T-cell (primary cell): ENCODE measurements around the gene CDC42EP1. TPM values are rescaled to one million over a fixed set of nuclear protein-coding genes. Genes with fewer than 3 reads are reported as not detected.
A peak's percentile ranks its signal among the peaks of the same experiment; 100 is the strongest.

Experiments
- ATAC-seq, 4 experiments: fragments of 200-7000 bp in 3 of 4; fragments of 150-1000 bp in 1 of 4; cut with Tn5 transposase; replicated peaks in 1 of 4; 1 replicate in 3 of 4; 2 replicates in 1 of 4; pipeline ENCODE4 v1.10.0; 2021; ENCODE audit warnings: moderate library complexity in 3 of 4, mild to moderate bottlenecking in 2 of 4, moderate number of reproducible peaks in 1 of 4
- CTCF ChIA-PET, 2 donors: fragments of 300-600 bp; sonication (Branson Sonifier 250); formaldehyde crosslinking; loops; one replicate each; lab custom pipeline; 2022; ENCODE audit warnings: antibody characterized with exemption in 2 of 2; lab: Charles Lee
- POLR2A ChIA-PET, 2 donors: fragments of 300-600 bp; sonication (Branson Sonifier 250); formaldehyde crosslinking; loops; one replicate each; lab custom pipeline; 2022; ENCODE audit warnings: antibody characterized with exemption in 2 of 2; lab: Charles Lee
- DNase-seq, 35 experiments: peaks; one replicate each; pipeline versions ENCODE4 v3.0.0 to v3.0.0-alpha.2; 2013 to 2023
- H3K27ac ChIP-seq: one replicate; pipeline ENCODE4 v1.5.1; 2013; ENCODE audit warnings: low read length
- H3K27me3 ChIP-seq, 2 experiments: replicated peaks in 1 of 2; 1 replicate in 1 of 2; 2 replicates in 1 of 2; pipeline versions ENCODE4 v1.6.1 to v1.7.0; 2013; ENCODE audit warnings: low read length in 1 of 2, mixed read lengths in 1 of 2; ENCODE audit not compliant: control insufficient read depth in 2 of 2, insufficient read depth in 2 of 2; ENCODE audit errors: extremely low read depth in 1 of 2
- H3K36me3 ChIP-seq, 2 donors: 1 replicate in 1 of 2; 2 replicates in 1 of 2; pipeline versions ENCODE4 v1.6.1 to v1.7.0; 2013; ENCODE audit warnings: low read length in 1 of 2; ENCODE audit not compliant: control insufficient read depth in 2 of 2, insufficient read depth in 1 of 2; ENCODE audit errors: extremely low read depth in 1 of 2
- H3K4me1 ChIP-seq, 2 experiments: 1 replicate in 1 of 2; 2 replicates in 1 of 2; pipeline versions ENCODE4 v1.6.1 to v1.7.0; 2013; ENCODE audit warnings: low read length in 2 of 2, mixed read lengths in 1 of 2; ENCODE audit not compliant: insufficient read depth in 2 of 2, control insufficient read depth in 1 of 2; ENCODE audit errors: extremely low read depth in 1 of 2
- H3K4me3 ChIP-seq, 2 donors: 1 replicate in 1 of 2; 2 replicates in 1 of 2; pipeline versions ENCODE4 v1.5.1 to v1.7.0; 2013; ENCODE audit warnings: mild to moderate bottlenecking in 2 of 2, low read length in 1 of 2, moderate library complexity in 1 of 2; ENCODE audit not compliant: control insufficient read depth in 1 of 2; ENCODE audit errors: extremely low read depth in 1 of 2
- H3K9me3 ChIP-seq: 2 replicates; pipeline ENCODE4 v1.7.0; 2013
- H3K27ac Mint-ChIP-seq, 2 donors: one replicate each; pipeline ENCODE4 v1.8.0; 2020 to 2021; ENCODE audit warnings: mild to moderate bottlenecking in 2 of 2, mixed read lengths in 2 of 2
- H3K27me3 Mint-ChIP-seq, 2 donors: one replicate each; pipeline ENCODE4 v1.8.0; 2021 to 2022; ENCODE audit warnings: mixed read lengths in 2 of 2
- H3K36me3 Mint-ChIP-seq: one replicate; pipeline ENCODE4 v1.8.0; 2021; ENCODE audit warnings: mixed read lengths
- H3K4me1 Mint-ChIP-seq, 3 donors: one replicate each; pipeline ENCODE4 v1.8.0; 2020 to 2022; ENCODE audit warnings: mixed read lengths in 3 of 3, mild to moderate bottlenecking in 1 of 3
- H3K4me3 Mint-ChIP-seq, 3 donors: one replicate each; pipeline ENCODE4 v1.8.0; 2020 to 2022; ENCODE audit warnings: mild to moderate bottlenecking in 3 of 3, mixed read lengths in 3 of 3, moderate library complexity in 3 of 3
- H3K9me3 Mint-ChIP-seq, 3 donors: one replicate each; pipeline ENCODE4 v1.8.0; 2020 to 2022; ENCODE audit warnings: mixed read lengths in 3 of 3
- WGBS: methylation state at CpG from one replicate; pipeline ENCODE4 v1.1.5; 2013; ENCODE audit warnings: missing lambda C conversion rate; ENCODE audit not compliant: insufficient coverage; 5-methylcytosine and 5-hydroxymethylcytosine counted together
- total RNA-seq, 35 experiments: library from RNA in 6 of 35; stranded (reverse) in 6 of 35; fragments of 120-200 nt in 1 of 35; gene quantifications; one replicate each; pipeline versions ENCODE4 v1.2.1 to v1.2.4 and lab custom pipeline; 2013 to 2026

The CDC42EP1 gene
- total RNA-seq, 5 donors from 2014 or later (not counting 1 experiment from before 2014, with no cell fraction given): 0.47 to 0.73 (median 0.62) TPM; not detected in 2

DNA sequence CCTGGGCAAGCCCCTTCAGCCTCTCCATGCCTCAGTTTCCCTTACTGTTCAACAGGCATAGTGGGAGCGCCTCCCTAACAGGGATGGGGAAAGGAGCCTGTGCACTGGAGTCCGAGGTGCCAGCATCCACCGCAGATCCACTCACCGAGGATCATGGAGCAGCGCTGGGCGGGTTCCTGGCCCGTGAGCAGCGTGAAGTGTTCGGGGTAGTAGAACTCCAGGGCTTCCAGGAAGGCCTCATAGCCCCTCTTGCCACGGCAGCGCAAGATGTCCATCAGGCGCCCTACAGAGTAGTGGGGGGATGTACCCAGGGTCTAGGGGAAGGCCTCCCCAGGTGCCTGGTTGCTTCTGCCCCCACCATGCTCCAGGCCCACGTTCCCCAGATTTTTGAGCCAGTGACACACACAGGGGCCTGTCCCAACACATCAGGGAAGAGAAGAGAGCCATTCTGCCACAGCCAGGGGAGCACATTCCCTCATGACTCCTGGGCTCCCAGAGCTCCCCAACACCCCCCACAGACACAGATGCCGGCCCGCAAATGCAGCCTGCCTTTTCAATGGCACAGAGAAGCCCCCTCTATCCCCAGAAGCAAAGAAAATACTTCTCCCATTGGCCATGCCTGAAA is 42.3 kb upstream of the CDC42EP1 start:
- no peak overlapping the region for H3K4me3 ChIP-seq
- peaks cover 2 to 10% of the 10 kb centered on the region in 2 experiments for H3K4me1 ChIP-seq
- H3K27ac Mint-ChIP-seq: peak overlapping the region in 1 of 2 donors; percentile 51
- H3K36me3 Mint-ChIP-seq: no peaks in the 10 kb centered on the region
- H3K27me3 ChIP-seq: peaks cover 5 to 43% of the 10 kb centered on the region in 2 experiments
- no peak overlapping the region for H3K27ac ChIP-seq
- 91% methylated on average over 15 of the region's 15 CpGs for WGBS
- no peaks in the 10 kb centered on the region for H3K9me3 Mint-ChIP-seq
- DNase-seq (no peak), ATAC-seq (no peak)
- H3K36me3 ChIP-seq: no peaks in the 10 kb centered on the region
- peaks cover 7 to 12% (median 7%) of the 10 kb centered on the region in 3 donors for H3K4me1 Mint-ChIP-seq
- CTCF ChIA-PET: no interaction called here
- peak overlapping the region; percentile 72 to 82 (median 75) for H3K4me3 Mint-ChIP-seq
- POLR2A ChIA-PET: no interaction called here
- H3K9me3 ChIP-seq: no peaks in the 10 kb centered on the region
- H3K27me3 Mint-ChIP-seq: peaks cover 29 to 35% of the 10 kb centered on the region in 2 donors

- H3K4me1 ChIP-seq: peaks cover 2 to 10% of the 10 kb centered on the region in 2 experiments
- H3K36me3 ChIP-seq: no peaks in the 10 kb centered on the region
- no peak overlapping the region for H3K27ac ChIP-seq
- peaks cover 5 to 50% of the 10 kb centered on the region in 2 experiments for H3K27me3 ChIP-seq
- ChIA-PET POLR2A (no interaction called here), CTCF (no interaction called here)
- Mint-ChIP-seq H3K27me3 (peaks cover 31 to 41% of the 10 kb centered on the region in 2 donors), H3K36me3 (no peaks in the 10 kb centered on the region), H3K9me3 (no peaks in the 10 kb centered on the region), H3K4me3 (peak overlapping the region; percentile 72 to 82 (median 75)), H3K27ac (peak overlapping the region in 1 of 2 donors; percentile 51), H3K4me1 (peaks cover 7 to 12% (median 7%) of the 10 kb centered on the region in 3 donors)
- 21% methylated on average over 58 of the region's 63 CpGs for WGBS
- DNase-seq (no peak), ATAC-seq (peak; percentile 16 to 49 (median 44))
- H3K4me3 ChIP-seq: peak overlapping the region in 1 of 2 donors; percentile 34
- H3K9me3 ChIP-seq: no peaks in the 10 kb centered on the region
These were observed 41.6 kb upstream of the CDC42EP1 start for GRCh38 chr22:37518509-37519267.

DNA sequence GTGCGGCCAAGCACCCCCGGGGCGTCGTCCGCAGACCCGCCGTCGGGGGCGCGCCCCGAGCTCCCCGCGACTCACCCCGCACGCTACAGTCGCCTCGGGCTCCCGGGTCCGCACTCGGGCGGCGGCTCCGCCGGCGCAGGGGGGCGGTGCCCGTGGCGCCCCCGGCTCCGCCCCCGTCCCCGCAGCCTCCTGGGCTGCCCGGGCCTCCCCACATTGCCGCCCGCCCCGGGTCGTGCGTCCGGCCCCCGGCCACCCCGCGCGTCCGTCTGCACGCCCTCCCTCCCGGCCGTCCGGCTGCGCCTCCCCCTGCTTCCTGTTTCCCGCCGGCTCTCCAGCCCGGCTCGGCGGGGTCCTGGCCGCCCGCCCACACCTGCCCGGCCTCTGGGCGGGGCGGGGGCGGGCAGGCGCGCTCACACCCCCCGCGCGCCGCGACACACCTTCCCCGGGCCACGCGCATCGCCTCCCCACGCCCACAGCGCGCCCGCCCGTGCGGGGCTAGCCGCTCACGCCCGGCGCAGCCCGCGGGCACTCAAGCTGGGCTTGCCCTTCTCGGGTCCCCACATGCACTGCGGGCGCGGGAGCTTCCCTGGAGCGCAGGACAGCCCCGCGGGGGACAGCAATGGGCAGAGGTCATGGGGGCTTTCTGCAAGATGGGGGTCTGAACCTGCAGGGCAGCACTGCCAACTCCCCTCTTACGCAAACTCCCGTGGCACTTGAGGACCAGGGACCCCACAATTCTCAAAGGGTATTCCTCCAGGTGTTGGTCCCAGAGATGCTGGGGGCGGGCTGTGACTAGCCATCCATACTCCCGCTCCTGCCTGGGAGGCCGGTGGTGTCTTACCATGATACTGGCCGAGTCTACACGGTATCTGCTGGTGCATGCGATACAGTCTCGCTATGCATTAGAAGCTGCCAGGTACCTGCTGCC is 40.7 kb upstream of the CDC42EP1 start, which contains the start of gene CARD10:
Gene CARD10, minus strand, starts transcription at position 148 of the 928 bp plus-strand sequence. CDS start 215 bp downstream, outside the sequence.
- DNase-seq (peak in 5 of 35 experiments; percentile 5 to 25 (median 16)), ATAC-seq (peak; percentile 61 to 81 (median 78))
- Histone ChIP-seq H3K36me3 (no peaks in the 10 kb centered on the region), H3K27me3 (peaks cover 5 to 54% of the 10 kb centered on the region in 2 experiments), H3K27ac (no peak within 1 kb of the TSS), H3K9me3 (no peaks in the 10 kb centered on the region), H3K4me1 (peaks cover 2 to 10% of the 10 kb centered on the region in 2 experiments), H3K4me3 (peak within 1 kb of the TSS in 1 of 2 donors; percentile 46)
- Mint-ChIP-seq H3K27me3 (peaks cover 31 to 46% of the 10 kb centered on the region in 2 donors), H3K9me3 (no peaks in the 10 kb centered on the region), H3K4me3 (peak within 1 kb of the TSS; percentile 72 to 82 (median 75)), H3K27ac (peak within 1 kb of the TSS in 1 of 2 donors; percentile 51), H3K36me3 (no peaks in the 10 kb centered on the region), H3K4me1 (peaks cover 7 to 12% (median 7%) of the 10 kb centered on the region in 3 donors)
- ChIA-PET CTCF (interaction anchor here in 1 of 2 donors (0.7 kb wide), 1 partner anchor 20 kb away, joined by 5 read pairs; no protein-coding TSS in a partner anchor), POLR2A (no interaction called here)
- 8% methylated on average over 99 of the region's 99 CpGs for WGBS

DNA sequence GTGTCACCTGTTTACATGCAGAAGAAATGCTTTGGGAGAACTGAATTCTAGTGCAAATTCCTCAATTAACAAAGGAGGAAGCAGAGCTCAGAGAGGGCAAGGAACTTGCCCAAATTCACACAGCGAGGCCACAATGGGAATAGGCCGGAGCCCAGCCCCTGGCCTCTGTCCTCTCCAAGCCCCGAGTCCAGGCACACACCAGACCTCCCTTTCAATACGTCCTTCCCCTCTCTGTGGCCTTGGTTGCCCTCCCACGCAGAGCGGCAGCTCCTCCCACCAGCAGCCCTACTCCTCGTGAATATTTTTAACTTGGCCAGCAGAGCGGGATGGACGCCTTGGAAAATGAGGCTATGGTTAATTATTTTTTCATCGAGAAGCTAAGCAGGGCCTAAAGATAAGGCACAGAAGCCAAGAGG is 39.5 kb upstream of the CDC42EP1 start:
- Mint-ChIP-seq H3K4me3 (peak overlapping the region in 2 of 3 donors; percentile 21 to 59), H3K27ac (no peak overlapping the region), H3K4me1 (peaks cover 7 to 12% (median 7%) of the 10 kb centered on the region in 3 donors), H3K9me3 (no peaks in the 10 kb centered on the region), H3K36me3 (no peaks in the 10 kb centered on the region), H3K27me3 (peaks cover 31 to 47% of the 10 kb centered on the region in 2 donors)
- ChIA-PET POLR2A (no interaction called here), CTCF (interaction anchor here in 1 of 2 donors (0.7 kb wide), 1 partner anchor 380 kb away, joined by 5 read pairs; no protein-coding TSS in a partner anchor)
- Histone ChIP-seq H3K36me3 (no peaks in the 10 kb centered on the region), H3K4me1 (peaks cover 2 to 10% of the 10 kb centered on the region in 2 experiments), H3K27me3 (peaks cover 5 to 65% of the 10 kb centered on the region in 2 experiments), H3K27ac (no peak overlapping the region), H3K9me3 (no peaks in the 10 kb centered on the region), H3K4me3 (no peak overlapping the region)
- 76% methylated on average over 4 of the region's 10 CpGs for WGBS
- no peak for ATAC-seq
- DNase-seq: no peak

DNA sequence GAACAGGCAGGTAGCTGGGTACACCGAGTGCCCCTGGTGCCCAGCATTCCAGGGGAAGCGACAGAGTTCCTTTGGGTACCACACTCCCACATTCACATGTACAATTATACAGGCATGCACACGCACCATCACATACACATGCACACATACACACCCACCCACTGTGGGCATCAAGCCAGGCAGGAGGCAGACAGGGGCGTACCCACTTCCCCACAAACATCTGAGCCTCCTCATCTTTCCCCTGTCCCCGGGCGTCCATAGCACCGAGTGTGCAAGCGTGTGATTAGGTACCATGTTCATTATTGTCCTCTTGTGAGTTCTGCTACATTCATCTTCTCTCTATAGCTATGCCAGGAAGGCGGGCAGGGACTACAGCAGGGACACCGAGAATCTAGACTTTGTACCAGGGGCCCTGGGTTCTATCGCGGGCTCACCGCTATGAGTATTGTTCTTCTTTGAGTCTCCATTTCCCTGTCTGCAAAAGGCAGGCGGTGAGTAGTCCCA is 39.0 kb upstream of the CDC42EP1 start:
- Mint-ChIP-seq H3K4me1 (peaks cover 7 to 12% (median 7%) of the 10 kb centered on the region in 3 donors), H3K4me3 (peak overlapping the region in 1 of 3 donors; percentile 59), H3K27me3 (peaks cover 31 to 51% of the 10 kb centered on the region in 2 donors), H3K9me3 (no peaks in the 10 kb centered on the region), H3K27ac (no peak overlapping the region), H3K36me3 (no peaks in the 10 kb centered on the region)
- POLR2A ChIA-PET: interaction anchor here in 1 of 2 donors (0.6 kb wide), 1 partner anchor 376 kb away, joined by 6 read pairs; no protein-coding TSS in a partner anchor
- H3K27me3 ChIP-seq: peaks cover 5 to 70% of the 10 kb centered on the region in 2 experiments
- H3K36me3 ChIP-seq: no peaks in the 10 kb centered on the region
- H3K4me3 ChIP-seq: no peak overlapping the region
- CTCF ChIA-PET: no interaction called here
- peaks cover 2 to 10% of the 10 kb centered on the region in 2 experiments for H3K4me1 ChIP-seq
- H3K27ac ChIP-seq: no peak overlapping the region
- WGBS: 71% methylated on average over 14 of the region's 14 CpGs
- DNase-seq (no peak), ATAC-seq (no peak)
- H3K9me3 ChIP-seq: no peaks in the 10 kb centered on the region
